GM21825 (cell line): ENCODE data around the gene RECQL.
A peak's percentile ranks its signal among the peaks of the same experiment; 100 is the strongest.

Experiments
- ATAC-seq: cut with Tn5 transposase; IDR thresholded peaks from one replicate; pipeline ENCODE4 v1.9.1; 2021; ENCODE audit warnings: mild to moderate bottlenecking, moderate library complexity; ENCODE audit not compliant: unreplicated experiment

The RECQL gene, protein sequence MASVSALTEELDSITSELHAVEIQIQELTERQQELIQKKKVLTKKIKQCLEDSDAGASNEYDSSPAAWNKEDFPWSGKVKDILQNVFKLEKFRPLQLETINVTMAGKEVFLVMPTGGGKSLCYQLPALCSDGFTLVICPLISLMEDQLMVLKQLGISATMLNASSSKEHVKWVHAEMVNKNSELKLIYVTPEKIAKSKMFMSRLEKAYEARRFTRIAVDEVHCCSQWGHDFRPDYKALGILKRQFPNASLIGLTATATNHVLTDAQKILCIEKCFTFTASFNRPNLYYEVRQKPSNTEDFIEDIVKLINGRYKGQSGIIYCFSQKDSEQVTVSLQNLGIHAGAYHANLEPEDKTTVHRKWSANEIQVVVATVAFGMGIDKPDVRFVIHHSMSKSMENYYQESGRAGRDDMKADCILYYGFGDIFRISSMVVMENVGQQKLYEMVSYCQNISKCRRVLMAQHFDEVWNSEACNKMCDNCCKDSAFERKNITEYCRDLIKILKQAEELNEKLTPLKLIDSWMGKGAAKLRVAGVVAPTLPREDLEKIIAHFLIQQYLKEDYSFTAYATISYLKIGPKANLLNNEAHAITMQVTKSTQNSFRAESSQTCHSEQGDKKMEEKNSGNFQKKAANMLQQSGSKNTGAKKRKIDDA

DNA sequence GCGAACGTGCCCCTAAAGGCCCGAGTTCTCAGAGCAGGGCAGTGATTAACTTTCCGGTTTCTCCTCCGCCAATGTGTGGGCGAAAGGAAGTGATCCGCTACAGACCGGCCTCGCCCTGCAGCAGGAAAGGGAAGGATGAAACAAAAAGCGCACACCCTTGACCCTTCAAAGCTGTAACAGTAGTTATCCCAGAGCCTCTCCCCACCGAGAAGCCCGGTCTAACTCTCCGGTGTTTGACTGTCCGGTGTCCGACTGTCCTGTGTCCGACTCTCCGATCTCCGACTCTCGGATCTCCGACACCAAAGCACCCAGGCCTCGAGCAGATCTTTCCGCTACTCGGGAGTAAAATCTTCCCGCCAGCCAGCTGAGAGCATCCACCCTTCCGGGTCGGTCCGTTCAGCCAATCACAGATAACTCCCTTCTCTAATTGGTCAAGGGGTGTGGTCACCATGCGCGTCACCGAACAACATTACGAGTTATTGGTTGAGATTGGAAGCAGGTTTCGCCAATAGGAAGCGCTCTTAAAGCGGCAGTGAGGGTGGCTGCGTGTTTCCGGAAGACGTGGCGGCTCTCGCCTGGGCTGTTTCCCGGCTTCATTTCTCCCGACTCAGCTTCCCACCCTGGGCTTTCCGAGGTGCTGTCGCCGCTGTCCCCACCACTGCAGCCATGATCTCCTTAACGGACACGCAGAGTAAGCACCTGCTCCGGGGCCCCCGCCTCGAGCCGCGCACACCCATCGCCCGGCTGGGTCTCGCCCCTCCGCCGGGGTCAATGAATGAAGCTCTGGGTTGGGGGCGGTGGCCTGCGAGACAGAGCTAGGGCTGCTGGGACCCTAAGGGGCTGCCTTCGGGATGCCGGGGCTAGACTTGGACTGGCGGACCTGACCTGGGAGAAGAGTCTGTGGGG is at the start of gene RECQL, which contains the start of gene GOLT1B:
Gene RECQL (minus strand): TSS at position 378 of the 906 bp plus-strand sequence. CDS start 2,065 bp downstream, outside the sequence.
Gene GOLT1B (plus strand): TSS at position 532 of the 906 bp plus-strand sequence. CDS start 135 bp downstream, at position 667.
- peak; percentile 99 for ATAC-seq

- no peak for ATAC-seq
Observed at GRCh38 chr12:21547437-21547836, 46.0 kb upstream of the RECQL start.

DNA sequence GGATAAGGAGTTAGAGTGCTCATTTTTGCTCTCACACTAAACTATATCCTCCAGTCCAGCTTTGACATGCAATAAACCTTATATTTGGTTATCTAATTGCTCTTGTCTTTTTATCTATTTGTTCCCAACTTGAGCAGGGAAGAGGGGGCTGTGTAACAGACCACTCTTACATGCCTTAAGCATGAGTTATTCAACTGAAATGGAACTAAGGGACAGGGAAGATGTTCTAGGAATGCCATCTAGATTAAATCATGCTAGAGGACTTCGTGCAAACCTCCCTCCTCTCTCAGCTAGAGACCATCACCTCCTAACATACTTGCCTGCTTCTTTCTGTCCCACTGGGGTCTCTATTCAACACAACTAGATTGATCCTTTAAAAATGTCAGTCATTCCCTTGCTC is 45.3 kb upstream of the RECQL start:
- no peak for ATAC-seq

DNA sequence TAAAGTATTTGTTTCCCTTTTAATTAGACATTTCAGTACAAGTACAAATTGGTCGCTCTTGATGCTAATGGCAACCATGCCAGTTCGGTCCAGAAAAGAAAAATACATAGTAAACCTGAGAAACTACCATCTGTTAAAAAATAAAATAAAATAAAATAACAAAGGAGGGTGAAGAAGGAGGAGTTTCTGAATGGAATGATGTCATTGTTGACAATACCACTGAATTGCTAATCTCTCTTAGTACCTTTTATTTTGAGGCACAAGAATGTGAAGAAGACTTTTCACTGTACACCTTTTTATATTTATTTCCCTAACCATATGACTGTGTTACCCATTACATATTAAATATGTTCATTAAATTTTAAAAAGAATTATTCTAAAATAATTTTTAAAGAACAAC is 44.1 kb upstream of the RECQL start:
- ATAC-seq: no peak

GRCh38 chr12:21543151-21543550 is 41.7 kb upstream of the RECQL start:
- no peak for ATAC-seq

- no peak for ATAC-seq
Observed at GRCh38 chr12:21542403-21542802, 41.0 kb upstream of the RECQL start.

DNA sequence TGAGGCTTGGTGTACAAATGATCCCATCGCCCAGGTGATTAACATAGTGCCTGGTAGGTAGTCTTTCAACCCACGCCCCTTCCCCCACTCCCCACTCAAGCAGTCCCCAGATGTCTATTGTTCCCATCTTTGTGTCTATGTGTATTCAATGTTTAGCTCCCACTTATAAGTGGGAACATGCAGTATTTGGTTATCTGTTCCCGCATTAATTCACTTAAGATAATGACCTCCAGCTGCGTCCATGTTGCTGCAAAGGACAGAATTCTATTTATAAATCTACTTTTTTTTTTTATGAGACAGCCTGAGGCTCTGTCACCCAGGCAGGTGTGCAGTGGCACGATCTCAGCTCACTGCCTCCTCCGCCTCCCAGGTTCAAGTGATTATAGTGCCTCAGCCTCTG is 40.3 kb upstream of the RECQL start:
- no peak for ATAC-seq

DNA sequence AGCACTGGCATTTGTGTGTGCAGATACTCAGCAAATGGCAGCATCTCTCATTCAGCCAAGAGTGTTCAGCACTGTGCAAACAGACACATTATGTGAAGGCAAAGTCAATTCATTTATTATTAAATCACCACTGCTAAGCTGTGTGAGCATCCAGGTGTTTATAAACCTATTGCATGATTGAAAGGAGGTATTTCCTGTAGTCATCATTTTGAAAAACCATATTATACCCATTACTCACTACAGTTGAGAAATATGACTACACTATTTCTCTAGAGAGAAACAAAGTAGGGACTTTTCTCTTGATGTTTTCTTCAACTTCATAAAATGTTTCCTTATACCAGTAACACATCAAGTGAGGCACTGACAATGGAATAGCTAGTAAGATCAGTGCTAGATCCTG is 38.4 kb upstream of the RECQL start:
- ATAC-seq: no peak

- ATAC-seq: no peak
Observed at GRCh38 chr12:21538061-21538653, 36.7 kb upstream of the RECQL start.

DNA sequence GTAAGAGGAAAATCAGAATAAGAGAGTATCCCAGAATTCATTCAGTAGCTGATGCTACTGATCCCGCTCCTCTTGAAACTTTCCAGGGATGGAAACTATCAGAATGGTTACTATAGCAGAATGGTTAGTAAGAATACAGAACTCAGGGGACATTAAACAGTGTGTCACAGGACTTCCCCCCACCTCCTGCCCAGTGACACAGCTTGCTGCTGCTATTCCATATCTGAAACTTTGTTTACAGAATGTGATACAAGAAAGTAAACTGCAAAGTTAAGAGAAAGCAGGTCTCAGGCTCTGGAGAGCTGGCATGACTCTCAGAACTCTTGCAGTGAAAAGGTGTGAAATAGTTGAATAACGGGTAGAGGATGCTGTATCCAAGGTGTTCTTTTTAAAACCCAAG is 28.0 kb upstream of the RECQL start:
- no peak for ATAC-seq

- no peak for ATAC-seq
Observed at GRCh38 chr12:21528953-21529352, 27.5 kb upstream of the RECQL start.

DNA sequence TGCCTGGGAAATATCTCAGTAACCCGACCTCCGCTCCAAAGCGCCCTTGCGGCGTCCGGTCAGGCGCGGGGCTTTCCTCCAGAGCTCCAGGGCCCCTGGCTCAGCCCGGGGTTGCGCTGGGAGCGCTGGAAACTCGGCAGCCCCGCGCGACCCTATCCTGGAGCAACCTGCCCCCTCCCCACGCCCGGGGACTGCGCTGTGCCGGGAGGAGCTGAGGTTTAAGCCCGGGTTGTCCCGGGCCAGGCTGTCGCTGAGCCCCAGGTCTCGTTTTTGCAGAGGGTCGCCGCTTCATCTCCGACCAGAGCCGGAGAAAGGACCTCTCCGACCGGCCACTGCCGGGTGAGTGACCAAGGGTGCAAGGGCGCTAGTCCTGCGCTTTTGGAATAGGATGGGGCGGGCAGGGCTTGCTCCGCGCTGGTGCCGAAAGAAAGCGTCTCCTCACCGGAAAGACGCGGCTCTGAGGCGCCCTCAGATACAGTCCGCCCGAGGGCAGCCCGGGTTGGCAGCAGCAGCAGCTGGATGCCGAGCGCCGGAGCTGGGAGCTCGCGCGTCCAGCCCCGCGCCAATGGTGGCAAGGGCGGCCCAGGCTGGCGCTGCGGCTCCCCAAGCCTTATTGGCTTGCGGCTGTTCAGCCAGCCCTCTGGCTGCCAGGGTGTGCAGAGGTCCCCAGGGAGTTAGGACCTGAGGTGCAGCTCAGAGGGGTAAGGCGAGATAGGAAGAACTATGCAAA is 26.2 kb upstream of the RECQL start:
- peak; percentile 97 for ATAC-seq

DNA sequence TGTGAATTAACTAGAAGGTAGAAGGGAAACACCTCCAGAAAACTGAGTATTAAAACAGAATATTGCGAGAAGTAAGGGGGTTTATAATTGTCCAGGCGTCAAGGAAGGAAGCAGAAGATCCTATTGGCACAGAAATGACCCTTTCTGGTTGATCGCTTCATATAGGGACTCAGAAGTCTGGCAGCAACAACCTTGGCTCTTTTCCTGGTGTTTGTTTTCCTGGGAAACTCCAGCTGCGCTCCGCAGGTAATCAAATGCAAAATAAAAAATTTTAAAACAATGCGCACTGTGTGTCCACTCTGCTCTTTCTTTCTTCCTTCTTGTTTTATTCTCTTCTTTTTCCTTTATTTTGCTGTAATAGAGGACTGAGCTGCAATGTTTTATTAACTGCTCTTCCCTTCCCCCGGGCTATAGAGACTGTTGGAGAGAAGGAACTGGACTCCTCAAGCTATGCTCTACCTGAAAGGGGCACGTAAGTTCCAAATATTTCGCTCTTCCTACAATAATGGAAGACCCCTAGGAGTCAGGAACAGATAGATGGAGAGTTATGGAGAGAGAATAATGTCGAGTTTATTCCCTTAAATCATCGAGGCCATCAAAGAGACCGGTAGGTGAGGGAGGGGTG is 25.4 kb upstream of the RECQL start:
- no peak for ATAC-seq

GRCh38 chr12:21526053-21526452 is 24.6 kb upstream of the RECQL start, which contains the start of gene SPX:
Gene SPX (plus strand): TSS chr12:21526296. CDS start chr12:21526473, 177 bp downstream.
- no peak for ATAC-seq

GRCh38 chr12:21523148-21523547 is 21.7 kb upstream of the RECQL start:
- ATAC-seq: no peak

- no peak for ATAC-seq
Observed at GRCh38 chr12:21521541-21521940, 20.1 kb upstream of the RECQL start.

- ATAC-seq: no peak
Observed at GRCh38 chr12:21518451-21518850, 17.0 kb upstream of the RECQL start.

GRCh38 chr12:21516281-21516680 is 14.8 kb upstream of the RECQL start:
- ATAC-seq: no peak

DNA sequence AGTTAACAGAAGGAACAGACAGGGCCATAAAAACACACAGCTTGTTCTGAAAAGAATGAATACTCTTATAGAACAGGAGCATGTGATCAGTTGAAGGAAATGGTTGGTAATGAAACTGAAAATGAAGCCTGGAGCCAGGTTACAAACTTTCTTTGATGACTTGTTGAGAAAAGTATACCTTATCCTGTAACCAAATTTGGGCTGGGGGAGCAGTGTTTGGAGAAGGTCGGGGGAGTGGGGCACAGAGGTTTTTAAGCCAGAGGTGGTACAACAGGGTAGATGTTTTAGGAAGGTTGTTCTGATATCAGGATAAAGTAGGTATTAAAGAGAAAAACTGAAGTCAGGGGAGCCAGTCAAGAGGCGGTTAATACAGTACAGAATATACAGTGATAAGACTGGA is 8.3 kb upstream of the RECQL start:
- ATAC-seq: peak; percentile 94

GRCh38 chr12:21507849-21508248 is 6.4 kb upstream of the RECQL start:
- no peak for ATAC-seq
